Measurements from ENCODE around the gene CNOT10. TPM values are rescaled to one million over a fixed set of nuclear protein-coding genes. Genes with fewer than 3 reads are reported as not detected.

Gene CNOT10
- polyA plus RNA-seq, 1 of the 3 experiments (the other 2 are of a cell fraction), result 23.5 TPM

DNA sequence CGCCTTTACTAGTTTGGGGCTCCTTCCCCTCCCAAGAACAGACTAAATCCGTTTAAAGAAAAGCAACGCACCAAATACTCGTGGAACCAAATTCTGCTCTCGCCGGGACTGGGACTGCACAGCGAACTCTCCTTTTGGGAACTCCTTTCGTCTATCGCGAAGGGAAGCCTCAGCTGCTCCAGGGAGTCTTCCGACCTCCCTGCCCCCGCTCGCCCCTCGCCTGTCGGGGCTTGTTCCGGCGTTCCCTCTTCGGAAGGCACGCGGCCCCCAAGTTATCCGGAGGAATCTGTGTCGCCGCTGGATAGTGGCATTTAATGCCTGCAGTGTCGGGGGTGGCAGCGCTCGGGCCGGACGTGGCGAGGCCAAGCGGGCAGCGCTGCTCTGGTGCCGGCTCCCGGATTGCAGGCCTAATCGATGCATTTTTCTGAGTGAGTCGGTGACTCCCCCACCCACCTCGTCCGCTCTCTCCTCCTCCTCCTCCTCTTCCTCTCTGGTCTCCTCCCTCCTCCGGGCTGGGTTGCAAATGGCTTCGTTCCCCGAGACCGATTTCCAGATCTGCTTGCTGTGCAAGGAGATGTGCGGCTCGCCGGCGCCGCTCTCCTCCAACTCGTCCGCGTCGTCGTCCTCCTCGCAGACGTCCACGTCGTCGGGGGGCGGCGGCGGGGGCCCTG, 132.7 kb downstream of the CNOT10 start, which contains the start of gene TRIM71:
TRIM71 (plus strand) TSS at position 440 of the 671 bp plus-strand sequence; CDS start at position 524, 84 bp downstream.
- WGBS (ENCODE audit: low lambda C conversion rate), result 5% methylated on average over 44 of the region's 59 CpGs
- H3K9me3 ChIP-seq, result no peaks in the 10 kb centered on the region
- H4K20me1 ChIP-seq (ENCODE audit: insufficient read depth), result no peaks in the 10 kb centered on the region
- H3K36me3 ChIP-seq (replicated peaks in 1 of 2; ENCODE audit: control insufficient read depth in 1 of 2, insufficient read depth in 2 of 2, low read length in 1 of 2), result no peaks in the 10 kb centered on the region
- H3K79me2 ChIP-seq (ENCODE audit: insufficient read depth), result no peaks in the 10 kb centered on the region
- no peak within 1 kb of the TSS for H3K27ac ChIP-seq (ENCODE audit: low read depth in 2 of 2, low read length in 1 of 2)
- no peaks in the 10 kb centered on the region; a peak in 1 of 4 replicates for H3K4me1 ChIP-seq (ENCODE audit: control insufficient read depth in 1 of 2, insufficient read depth in 2 of 2, low read depth in 1 of 2, low read length in 1 of 2)
- no peaks in the 10 kb centered on the region for H3F3A ChIP-seq (replicated peaks; ENCODE audit: insufficient read depth)
- DNase-seq, result peak; percentile 58
- H3K9ac ChIP-seq, result no peak within 1 kb of the TSS
- H3K27me3 ChIP-seq (ENCODE audit: insufficient read depth), result peaks cover 68% of the 10 kb centered on the region
- ChIA-PET CTCF (interaction anchor here (0.9 kb wide), 1 partner anchor 36 kb away, joined by 3 read pairs; no protein-coding TSS in a partner anchor), POLR2A (no interaction called here)
- H3K4me3 ChIP-seq (ENCODE audit: low read depth in 2 of 2, low read length in 1 of 2), result peak within 1 kb of the TSS; percentile 37 to 40; a peak in 3 of 4 replicates
- peak within 1 kb of the TSS; percentile 16; the same call in 1 of the 2 replicates for H2AFZ ChIP-seq (ENCODE audit: low read depth)
- no peaks in the 10 kb centered on the region for H3K9me2 ChIP-seq
- TF ChIP-seq, protein P1, sequence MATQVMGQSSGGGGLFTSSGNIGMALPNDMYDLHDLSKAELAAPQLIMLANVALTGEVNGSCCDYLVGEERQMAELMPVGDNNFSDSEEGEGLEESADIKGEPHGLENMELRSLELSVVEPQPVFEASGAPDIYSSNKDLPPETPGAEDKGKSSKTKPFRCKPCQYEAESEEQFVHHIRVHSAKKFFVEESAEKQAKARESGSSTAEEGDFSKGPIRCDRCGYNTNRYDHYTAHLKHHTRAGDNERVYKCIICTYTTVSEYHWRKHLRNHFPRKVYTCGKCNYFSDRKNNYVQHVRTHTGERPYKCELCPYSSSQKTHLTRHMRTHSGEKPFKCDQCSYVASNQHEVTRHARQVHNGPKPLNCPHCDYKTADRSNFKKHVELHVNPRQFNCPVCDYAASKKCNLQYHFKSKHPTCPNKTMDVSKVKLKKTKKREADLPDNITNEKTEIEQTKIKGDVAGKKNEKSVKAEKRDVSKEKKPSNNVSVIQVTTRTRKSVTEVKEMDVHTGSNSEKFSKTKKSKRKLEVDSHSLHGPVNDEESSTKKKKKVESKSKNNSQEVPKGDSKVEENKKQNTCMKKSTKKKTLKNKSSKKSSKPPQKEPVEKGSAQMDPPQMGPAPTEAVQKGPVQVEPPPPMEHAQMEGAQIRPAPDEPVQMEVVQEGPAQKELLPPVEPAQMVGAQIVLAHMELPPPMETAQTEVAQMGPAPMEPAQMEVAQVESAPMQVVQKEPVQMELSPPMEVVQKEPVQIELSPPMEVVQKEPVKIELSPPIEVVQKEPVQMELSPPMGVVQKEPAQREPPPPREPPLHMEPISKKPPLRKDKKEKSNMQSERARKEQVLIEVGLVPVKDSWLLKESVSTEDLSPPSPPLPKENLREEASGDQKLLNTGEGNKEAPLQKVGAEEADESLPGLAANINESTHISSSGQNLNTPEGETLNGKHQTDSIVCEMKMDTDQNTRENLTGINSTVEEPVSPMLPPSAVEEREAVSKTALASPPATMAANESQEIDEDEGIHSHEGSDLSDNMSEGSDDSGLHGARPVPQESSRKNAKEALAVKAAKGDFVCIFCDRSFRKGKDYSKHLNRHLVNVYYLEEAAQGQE (IDR thresholded peaks at IDR 0.05; ENCODE audit: low read depth, low read length), result no peak
- TF ChIP-seq POLR2AphosphoS5 (IDR thresholded peaks at IDR 0.05; ENCODE audit: low read depth, low read length) (no peak), NFIC (IDR thresholded peaks at IDR 0.05; ENCODE audit: borderline replicate concordance) (no peak), FOXM1 (IDR thresholded peaks at IDR 0.05; ENCODE audit: low read depth) (no peak), YY1 (IDR thresholded peaks at IDR 0.05; ENCODE audit: low read depth) (no peak), MEF2A (IDR thresholded peaks at IDR 0.05; ENCODE audit: borderline replicate concordance, low read depth) (no peak), ELF1 (IDR thresholded peaks at IDR 0.05) (no peak), EZH2phosphoT487 (IDR thresholded peaks at IDR 0.05; ENCODE audit: borderline replicate concordance, low read depth) (no peak), MXI1 (IDR thresholded peaks at IDR 0.05; ENCODE audit: low read depth, low read length) (no peak), NRF1 (IDR thresholded peaks at IDR 0.05; ENCODE audit: low read depth, low read length) (no peak), SIN3A (IDR thresholded peaks at IDR 0.05; ENCODE audit: borderline replicate concordance, low read depth, low read length) (no peak), FOXJ3 (CRISPR knock-in tag; IDR thresholded peaks at IDR 0.05) (no peak)
- TF ChIP-seq, protein P2, sequence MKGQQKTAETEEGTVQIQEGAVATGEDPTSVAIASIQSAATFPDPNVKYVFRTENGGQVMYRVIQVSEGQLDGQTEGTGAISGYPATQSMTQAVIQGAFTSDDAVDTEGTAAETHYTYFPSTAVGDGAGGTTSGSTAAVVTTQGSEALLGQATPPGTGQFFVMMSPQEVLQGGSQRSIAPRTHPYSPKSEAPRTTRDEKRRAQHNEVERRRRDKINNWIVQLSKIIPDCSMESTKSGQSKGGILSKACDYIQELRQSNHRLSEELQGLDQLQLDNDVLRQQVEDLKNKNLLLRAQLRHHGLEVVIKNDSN (IDR thresholded peaks at IDR 0.05; ENCODE audit: borderline replicate concordance, low read depth), result no peak
- TF ChIP-seq, protein P3, sequence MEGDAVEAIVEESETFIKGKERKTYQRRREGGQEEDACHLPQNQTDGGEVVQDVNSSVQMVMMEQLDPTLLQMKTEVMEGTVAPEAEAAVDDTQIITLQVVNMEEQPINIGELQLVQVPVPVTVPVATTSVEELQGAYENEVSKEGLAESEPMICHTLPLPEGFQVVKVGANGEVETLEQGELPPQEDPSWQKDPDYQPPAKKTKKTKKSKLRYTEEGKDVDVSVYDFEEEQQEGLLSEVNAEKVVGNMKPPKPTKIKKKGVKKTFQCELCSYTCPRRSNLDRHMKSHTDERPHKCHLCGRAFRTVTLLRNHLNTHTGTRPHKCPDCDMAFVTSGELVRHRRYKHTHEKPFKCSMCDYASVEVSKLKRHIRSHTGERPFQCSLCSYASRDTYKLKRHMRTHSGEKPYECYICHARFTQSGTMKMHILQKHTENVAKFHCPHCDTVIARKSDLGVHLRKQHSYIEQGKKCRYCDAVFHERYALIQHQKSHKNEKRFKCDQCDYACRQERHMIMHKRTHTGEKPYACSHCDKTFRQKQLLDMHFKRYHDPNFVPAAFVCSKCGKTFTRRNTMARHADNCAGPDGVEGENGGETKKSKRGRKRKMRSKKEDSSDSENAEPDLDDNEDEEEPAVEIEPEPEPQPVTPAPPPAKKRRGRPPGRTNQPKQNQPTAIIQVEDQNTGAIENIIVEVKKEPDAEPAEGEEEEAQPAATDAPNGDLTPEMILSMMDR (IDR thresholded peaks at IDR 0.05), result no peak
- H3K4me2 ChIP-seq, result peak within 1 kb of the TSS; percentile 69; the same call in 1 of the 2 replicates
